Measurements from ENCODE around the gene KMT2C. TPM values are rescaled to one million over a fixed set of nuclear protein-coding genes. Genes with fewer than 3 reads are reported as not detected.

Gene KMT2C
- total and polyA plus RNA-seq, 2 of the 13 experiments (the other 11 are each of a cell fraction or from before 2014, with no cell fraction given), result 7.1 to 14.4 TPM

- TF ChIP-seq NKX3-1 (CRISPR knock-in tag; IDR thresholded peaks at IDR 0.05) (0 out of 2 replicates have a peak, but pooled peaks have one; percentile 31), KLF6 (CRISPR knock-in tag; IDR thresholded peaks at IDR 0.05) (no peak), POGK (CRISPR knock-in tag; conservative IDR thresholded peaks at IDR 0.05) (peak; percentile 76; the same call in 1 of the 2 replicates), ZNF33B (CRISPR knock-in tag; IDR thresholded peaks at IDR 0.05) (no peak), SP1 (IDR thresholded peaks at IDR 0.05) (no peak), SP1 (CRISPR knock-in tag; IDR thresholded peaks at IDR 0.05) (0 out of 2 replicates have a peak, but pooled peaks have one; percentile 20), ZBTB8A (CRISPR knock-in tag; IDR thresholded peaks at IDR 0.05; ENCODE audit: borderline replicate concordance, low read depth) (peak; percentile 8; the same call in 1 of the 2 replicates), ZBTB38 (CRISPR knock-in tag; IDR thresholded peaks at IDR 0.05) (no peak; the same call in 1 of the 2 replicates), ZNF850 (CRISPR knock-in tag; conservative IDR thresholded peaks at IDR 0.05) (no peak), BCL6 (CRISPR knock-in tag; IDR thresholded peaks at IDR 0.05) (no peak; the same call in 1 of the 2 replicates), ZNF7 (CRISPR knock-in tag; IDR thresholded peaks at IDR 0.05) (no peak), ZNF790 (CRISPR knock-in tag; IDR thresholded peaks at IDR 0.05; ENCODE audit: borderline replicate concordance) (peak; percentile 71; the same call in 1 of the 2 replicates), ZSCAN29 (CRISPR knock-in tag; conservative IDR thresholded peaks at IDR 0.05) (0 out of 2 replicates have a peak, but pooled peaks have one; percentile 28), ZNF317 (CRISPR knock-in tag; IDR thresholded peaks at IDR 0.05) (no peak), KLF11 (CRISPR knock-in tag; IDR thresholded peaks at IDR 0.05) (no peak), RBAK (CRISPR knock-in tag; IDR thresholded peaks at IDR 0.05) (no peak), TCF12 (IDR thresholded peaks at IDR 0.05) (no peak), TCF12 (CRISPR knock-in tag; IDR thresholded peaks at IDR 0.05) (peak; percentile 62; the same call in 1 of the 2 replicates), CBX5 (CRISPR knock-in tag; IDR thresholded peaks at IDR 0.05; ENCODE audit: borderline replicate concordance) (no peak), ZNF224 (CRISPR knock-in tag; IDR thresholded peaks at IDR 0.05) (no peak), PLSCR1 (CRISPR knock-in tag; IDR thresholded peaks at IDR 0.05; ENCODE audit: borderline replicate concordance) (no peak), SNAI1 (CRISPR knock-in tag; IDR thresholded peaks at IDR 0.05; ENCODE audit: borderline replicate concordance) (no peak), TBL1XR1 (IDR thresholded peaks at IDR 0.05; ENCODE audit: borderline replicate concordance, low read length, partially characterized antibody) (peak; percentile 36), ZNF451 (CRISPR knock-in tag; IDR thresholded peaks at IDR 0.05) (peak; percentile 73; the same call in 1 of the 2 replicates), JUNB (CRISPR knock-in tag; IDR thresholded peaks at IDR 0.05; ENCODE audit: borderline replicate concordance) (no peak), PHF5A (CRISPR knock-in tag; IDR thresholded peaks at IDR 0.05; ENCODE audit: low read depth, unreplicated experiment) (peak; percentile 60)
These were observed 518 bp upstream of the KMT2C start (continued) for GRCh38 chr7:152436111-152436930.
